K562 (cell line): ENCODE measurements around the gene RAMP2. TPM values are rescaled to one million over a fixed set of nuclear protein-coding genes. Genes with fewer than 3 reads are reported as not detected.

Experiments used
- BRCA1 ChIP-seq, 2 experiments: fragments of 450-650 bp in 1 of 2; sonication (generic) in 1 of 2; formaldehyde crosslinking in 1 of 2; IDR thresholded peaks; 2 replicates each; pipeline versions ENCODE4 v1.5.0 to v1.6.1; 2017 to 2020; ENCODE audit warnings: mild to moderate bottlenecking in 1 of 2, missing genetic modification reagents in 1 of 2
- CBX5 ChIP-seq: IDR thresholded peaks from 2 replicates; pipeline ENCODE4 v1.6.1; 2014; ENCODE audit warnings: low read depth, borderline replicate concordance
- CXXC5 ChIP-seq: fragments of 250-450 bp; sonication (Bioruptor Pico); IDR thresholded peaks from 2 replicates; pipeline ENCODE4 v1.8.0; 2022; ENCODE audit warnings: inconsistent platforms, mild to moderate bottlenecking, moderate library complexity
- ETV6 ChIP-seq, 3 experiments: fragments of 150-350 bp in 1 of 3; sonication (generic) in 1 of 3; formaldehyde crosslinking in 1 of 3; IDR thresholded peaks; 2 replicates each; pipeline versions ENCODE4 v1.6.1 to v1.8.0; 2014 to 2022; ENCODE audit warnings: borderline replicate concordance in 2 of 3, low read depth in 2 of 3, antibody characterized with exemption in 1 of 3, low read length in 1 of 3, mild to moderate bottlenecking in 1 of 3, missing genetic modification reagents in 1 of 3
- EWSR1 ChIP-seq: fragments of 450-650 bp; IDR thresholded peaks from 2 replicates; pipeline ENCODE4 v1.6.1; 2018; ENCODE audit warnings: borderline replicate concordance, mild to moderate bottlenecking, low read depth, moderate library complexity; ENCODE audit not compliant: partially characterized antibody
- HCFC1 ChIP-seq: IDR thresholded peaks from 2 replicates; pipeline ENCODE4 v1.6.1; 2012; ENCODE audit warnings: low read depth, low read length, improper control_type of control experiment
- HNRNPLL ChIP-seq: fragments of 200-400 bp; formaldehyde crosslinking; IDR thresholded peaks from 2 replicates; pipeline ENCODE4 v1.6.1; 2017; ENCODE audit warnings: low read length, low read depth, mild to moderate bottlenecking; ENCODE audit not compliant: poor library complexity, severe bottlenecking
- MXI1 ChIP-seq: IDR thresholded peaks from 2 replicates; pipeline ENCODE4 v1.6.1; 2011; ENCODE audit warnings: low read depth, mild to moderate bottlenecking, improper control_type of control experiment, low read length
- NCOA1 ChIP-seq: fragments of 450-650 bp; IDR thresholded peaks from 2 replicates; pipeline ENCODE4 v1.6.1; 2016; ENCODE audit warnings: low read depth
- NFRKB ChIP-seq: fragments of 450-650 bp; IDR thresholded peaks from 2 replicates; pipeline ENCODE4 v1.6.1; 2016; ENCODE audit warnings: low read depth
- PTBP1 ChIP-seq: fragments of 200-400 bp; formaldehyde crosslinking; IDR thresholded peaks from 2 replicates; pipeline ENCODE4 v1.6.1; 2017; ENCODE audit warnings: low read depth, low read length
- RBM17 ChIP-seq: fragments of 200-400 bp; formaldehyde crosslinking; IDR thresholded peaks from 2 replicates; pipeline ENCODE4 v1.6.1; 2017; ENCODE audit warnings: low read depth, mild to moderate bottlenecking, low read length, borderline replicate concordance
- SFPQ ChIP-seq: fragments of 200-400 bp; formaldehyde crosslinking; IDR thresholded peaks from 2 replicates; pipeline ENCODE4 v1.6.1; 2017; ENCODE audit warnings: mild to moderate bottlenecking, low read depth, low read length, moderate library complexity
- STAT5B ChIP-seq: fragments of 250-450 bp; sonication (Bioruptor Pico); IDR thresholded peaks from 2 replicates; pipeline ENCODE4 v1.8.0; 2021; ENCODE audit warnings: mild to moderate bottlenecking, inconsistent platforms
- WHSC1 ChIP-seq: IDR thresholded peaks from one replicate; pipeline ENCODE4 v1.6.1; 2012; ENCODE audit warnings: low read length, control low read depth, inconsistent platforms
- YY1 ChIP-seq, 3 experiments: IDR thresholded peaks; 2 replicates each; pipeline ENCODE4 v1.6.1; 2011; ENCODE audit warnings: low read length in 2 of 3, mild to moderate bottlenecking in 2 of 3, moderate library complexity in 2 of 3, borderline replicate concordance in 1 of 3, control low read depth in 1 of 3, low read depth in 1 of 3; ENCODE audit not compliant: insufficient read depth in 3 of 3, insufficient replicate concordance in 2 of 3, control insufficient read depth in 1 of 3, insufficient read length in 1 of 3; ENCODE audit errors: extremely low read depth in 1 of 3
- ZBTB12 ChIP-seq: fragments of 250-450 bp; sonication (Bioruptor Pico); IDR thresholded peaks from 2 replicates; pipeline ENCODE4 v1.4.0; 2020
- ZNF197 ChIP-seq: fragments of 200-800 bp; sonication (Bioruptor generic); IDR thresholded peaks from 2 replicates; pipeline ENCODE4 v1.6.1; 2016; ENCODE audit warnings: low read depth, missing genetic modification characterization, missing compliant biosample characterization
- ZNF311 ChIP-seq: fragments of 250-450 bp; sonication (Bioruptor Pico); IDR thresholded peaks from 2 replicates; pipeline ENCODE4 v1.4.0; 2020; ENCODE audit warnings: mild to moderate bottlenecking, moderate library complexity
- ZNF436 ChIP-seq: fragments of 250-450, 450-650 bp; sonication (Bioruptor Pico); formaldehyde crosslinking; IDR thresholded peaks from 2 replicates; pipeline ENCODE4 v1.7.0; 2020; ENCODE audit warnings: mild to moderate bottlenecking
- ZNF551 ChIP-seq: fragments of 250-450 bp; sonication (Bioruptor Pico); IDR thresholded peaks from 2 replicates; pipeline ENCODE4 v1.5.0; 2021; ENCODE audit warnings: mild to moderate bottlenecking, moderate library complexity
- polyA plus RNA-seq, 8 experiments: library from polyadenylated mRNA; depleted of rRNA in 4 of 8; stranded (reverse) in 5 of 8; unstranded in 3 of 8; fragments of >200 nt; fragmentation: Nextera tagmentation in 2 of 8; fragmentation: Illumina TruSeq in 1 of 8; extraction: Ambion mirVana in 2 of 8; extraction: Trizol in 1 of 8; gene quantifications; 2 replicates each; pipeline versions ENCODE4 v1.2.1 to v1.2.3, GENCODE V29; 2011 to 2014; ENCODE audit warnings: inconsistent platforms in 1 of 8, missing spikeins in 1 of 8
- total RNA-seq, 7 experiments: library from RNA; depleted of rRNA in 6 of 7; stranded (reverse); fragments of >200 nt in 6 of 7; fragmentation: Illumina TruSeq in 2 of 7; extraction: Trizol in 2 of 7; gene quantifications; 2 replicates each; pipeline versions ENCODE4 v1.2.1 to v1.2.3, GENCODE V29; 2011 to 2021; ENCODE audit warnings: low replicate concordance in 1 of 7
- TF ChIP-seq, protein P1 (sequence below): fragments of 250-450 bp; sonication (Bioruptor Pico); IDR thresholded peaks from 2 replicates; pipeline ENCODE4 v1.9.0; 2021; ENCODE audit warnings: mild to moderate bottlenecking
- TF ChIP-seq, protein P2 (sequence below): fragments of 450-650 bp; formaldehyde crosslinking; IDR thresholded peaks from 2 replicates; pipeline ENCODE4 v1.4.0; 2020; ENCODE audit warnings: mild to moderate bottlenecking, mixed read lengths

Gene RAMP2
- total and polyA plus RNA-seq, 9 of the 15 experiments (the other 6 are each of a cell fraction or from before 2014, with no cell fraction given) = not detected

- no peak for TF ChIP-seq ZNF197 (CRISPR knock-in tag)
- peak in 1 of 2 experiments; percentile 69; a peak in 2 of 4 replicates for TF ChIP-seq ETV6 (IDR thresholded peaks at IDR 0.05; ENCODE audit: borderline replicate concordance in 1 of 2, low read depth in 2 of 2, low read length in 1 of 2)
- no peak for TF ChIP-seq ETV6 (CRISPR knock-in tag; IDR thresholded peaks at IDR 0.05; ENCODE audit: borderline replicate concordance)
- no peak for TF ChIP-seq NFRKB
- no peak for TF ChIP-seq HNRNPLL
- no peak for TF ChIP-seq EWSR1
- no peak for TF ChIP-seq RBM17
- no peak for TF ChIP-seq SFPQ
- no peak for TF ChIP-seq CXXC5 (CRISPR knock-in tag)
- no peak for TF ChIP-seq BRCA1 (IDR thresholded peaks at IDR 0.05)
- TF ChIP-seq BRCA1 (CRISPR knock-in tag; IDR thresholded peaks at IDR 0.05) = no peak
- no peak for TF ChIP-seq CBX5
- no peak for TF ChIP-seq ZNF436
- TF ChIP-seq STAT5B (CRISPR knock-in tag) = no peak
- TF ChIP-seq ZNF311 = no peak
- TF ChIP-seq PTBP1 = no peak
- TF ChIP-seq ZBTB12 = no peak
- peak in 2 of 3 experiments; percentile 36 to 85 for TF ChIP-seq YY1 (IDR thresholded peaks at IDR 0.05; ENCODE audit: borderline replicate concordance in 1 of 3, control insufficient read depth in 1 of 3, extremely low read depth in 1 of 3, insufficient read depth in 3 of 3, insufficient read length in 1 of 3, insufficient replicate concordance in 2 of 3, low read depth in 1 of 3, low read length in 2 of 3)
- TF ChIP-seq HCFC1 = no peak
- TF ChIP-seq ZNF551 (CRISPR knock-in tag) = no peak
- TF ChIP-seq NCOA1 = 0 out of 2 replicates have a peak, but pooled peaks have one; percentile 30
- TF ChIP-seq, protein P1, sequence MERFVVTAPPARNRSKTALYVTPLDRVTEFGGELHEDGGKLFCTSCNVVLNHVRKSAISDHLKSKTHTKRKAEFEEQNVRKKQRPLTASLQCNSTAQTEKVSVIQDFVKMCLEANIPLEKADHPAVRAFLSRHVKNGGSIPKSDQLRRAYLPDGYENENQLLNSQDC (CRISPR knock-in tag) = no peak
- no peak for TF ChIP-seq MXI1
- TF ChIP-seq, protein P2, sequence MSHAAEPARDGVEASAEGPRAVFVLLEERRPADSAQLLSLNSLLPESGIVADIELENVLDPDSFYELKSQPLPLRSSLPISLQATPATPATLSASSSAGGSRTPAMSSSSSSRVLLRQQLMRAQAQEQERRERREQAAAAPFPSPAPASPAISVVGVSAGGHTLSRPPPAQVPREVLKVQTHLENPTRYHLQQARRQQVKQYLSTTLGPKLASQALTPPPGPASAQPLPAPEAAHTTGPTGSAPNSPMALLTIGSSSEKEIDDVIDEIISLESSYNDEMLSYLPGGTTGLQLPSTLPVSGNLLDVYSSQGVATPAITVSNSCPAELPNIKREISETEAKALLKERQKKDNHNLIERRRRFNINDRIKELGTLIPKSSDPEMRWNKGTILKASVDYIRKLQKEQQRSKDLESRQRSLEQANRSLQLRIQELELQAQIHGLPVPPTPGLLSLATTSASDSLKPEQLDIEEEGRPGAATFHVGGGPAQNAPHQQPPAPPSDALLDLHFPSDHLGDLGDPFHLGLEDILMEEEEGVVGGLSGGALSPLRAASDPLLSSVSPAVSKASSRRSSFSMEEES (CRISPR knock-in tag) = no peak
- TF ChIP-seq WHSC1 = no peak
Observed at GRCh38 chr17:42775534-42776098, 14.6 kb downstream of the RAMP2 start (continued).
